IMR-90 (cell line): ENCODE data around the gene CAMTA2. TPM values are rescaled to one million over a fixed set of nuclear protein-coding genes. Genes with fewer than 3 reads are reported as not detected.

Experiments
- ATAC-seq: fragments of 200-7000 bp; cut with Tn5 transposase; 2 replicates; pipeline ENCODE4 v1.9.1; 2020; ENCODE audit warnings: low read depth, mild to moderate bottlenecking, moderate library complexity
- BruUV-seq: library from RNA; stranded (reverse); fragments of 400-500 nt; replicated peaks from 2 replicates; lab custom pipeline; 2021; lab: Mats Ljungman, UMichigan
- CTCF ChIA-PET: fragments of 300-600 bp; formaldehyde crosslinking; extraction: SDS; loops from one replicate; lab custom pipeline; 2021; ENCODE audit warnings: antibody characterized with exemption; lab: Yijun Ruan, JAX
- POLR2A ChIA-PET: fragments of 300-600 bp; sonication (Branson Sonifier 250); formaldehyde crosslinking; loops from one replicate; lab custom pipeline; 2022; ENCODE audit warnings: antibody characterized with exemption; ENCODE audit not compliant: unreplicated experiment; lab: Charles Lee
- DNase-seq: peaks from one replicate; pipeline ENCODE4 v3.0.0; 2013
- H2AFZ ChIP-seq: replicated peaks from 2 replicates; pipeline ENCODE3; 2013; ENCODE audit warnings: low read length, mild to moderate bottlenecking; ENCODE audit not compliant: poor library complexity
- H2AK5ac ChIP-seq: 2 replicates; pipeline ENCODE4 v1.6.1; 2013; ENCODE audit warnings: low read depth, low read length, inconsistent platforms
- H2AK9ac ChIP-seq: replicated peaks from 2 replicates; pipeline ENCODE3; 2013; ENCODE audit warnings: mild to moderate bottlenecking, low read depth, low read length, moderate library complexity; ENCODE audit not compliant: poor library complexity
- H2BK120ac ChIP-seq: 2 replicates; pipeline ENCODE4 v1.6.1; 2013; ENCODE audit warnings: low read depth, low read length, inconsistent platforms
- H2BK15ac ChIP-seq: 3 replicates; pipeline ENCODE4 v1.6.1; 2013; ENCODE audit warnings: low read depth, low read length, inconsistent platforms
- H2BK20ac ChIP-seq: 2 replicates; pipeline ENCODE4 v1.6.1; 2013; ENCODE audit warnings: low read depth, mild to moderate bottlenecking, inconsistent platforms, low read length, moderate library complexity
- H2BK5ac ChIP-seq: 2 replicates; pipeline ENCODE4 v1.6.1; 2013; ENCODE audit warnings: mild to moderate bottlenecking, low read depth, low read length, inconsistent platforms; ENCODE audit not compliant: poor library complexity, severe bottlenecking
- H3K14ac ChIP-seq: replicated peaks from 2 replicates; pipeline ENCODE4 v1.6.1; 2013; ENCODE audit warnings: low read depth, low read length, inconsistent platforms
- H3K18ac ChIP-seq: 2 replicates; pipeline ENCODE4 v1.6.1; 2013; ENCODE audit warnings: low read depth, low read length, control low read depth
- H3K23ac ChIP-seq: 2 replicates; pipeline ENCODE4 v1.6.1; 2013; ENCODE audit warnings: low read depth, low read length, inconsistent platforms
- H3K27ac ChIP-seq: 2 replicates; pipeline ENCODE4 v1.5.1; 2013; ENCODE audit warnings: mild to moderate bottlenecking, control low read depth, low read length; ENCODE audit not compliant: insufficient read depth
- H3K27me3 ChIP-seq: 2 replicates; pipeline ENCODE4 v1.6.1; 2013; ENCODE audit warnings: low read length; ENCODE audit not compliant: control insufficient read depth, insufficient read depth
- H3K36me3 ChIP-seq: 2 replicates; pipeline ENCODE4 v1.6.1; 2013; ENCODE audit warnings: low read length, mixed read lengths; ENCODE audit not compliant: control insufficient read depth, insufficient read depth
- H3K4ac ChIP-seq: 2 replicates; pipeline ENCODE4 v1.6.1; 2013; ENCODE audit warnings: low read depth, low read length, inconsistent platforms
- H3K4me1 ChIP-seq: 2 replicates; pipeline ENCODE4 v1.6.1; 2013; ENCODE audit warnings: low read length, mixed read lengths; ENCODE audit not compliant: control insufficient read depth, insufficient read depth
- H3K4me2 ChIP-seq: 2 replicates; pipeline ENCODE4 v1.6.1; 2013; ENCODE audit warnings: low read depth, mild to moderate bottlenecking, control low read depth, low read length, moderate library complexity
- H3K4me3 ChIP-seq: 2 replicates; pipeline ENCODE4 v1.5.1; 2013; ENCODE audit warnings: low read depth, mild to moderate bottlenecking, control low read depth, low read length, moderate library complexity; ENCODE audit not compliant: insufficient read depth
- H3K56ac ChIP-seq: 2 replicates; pipeline ENCODE4 v1.6.1; 2013; ENCODE audit warnings: low read length, inconsistent platforms; ENCODE audit not compliant: insufficient read depth; ENCODE audit errors: extremely low read depth
- H3K79me1 ChIP-seq, 2 experiments: 2 replicates each; pipeline ENCODE4 v1.6.1; 2013; ENCODE audit warnings: low read length in 2 of 2, inconsistent platforms in 1 of 2, low read depth in 1 of 2
- H3K9ac ChIP-seq: 2 replicates; pipeline ENCODE4 v1.6.1; 2013; ENCODE audit warnings: low read depth, low read length, control low read depth
- H3K9me1 ChIP-seq: 2 replicates; pipeline ENCODE4 v1.6.1; 2013; ENCODE audit warnings: low read length, inconsistent platforms; ENCODE audit not compliant: insufficient read depth
- H3K9me3 ChIP-seq: 2 replicates; pipeline ENCODE4 v1.6.1; 2013; ENCODE audit warnings: low read length; ENCODE audit not compliant: control insufficient read depth, insufficient read depth
- H4K20me1 ChIP-seq: 2 replicates; pipeline ENCODE4 v1.6.1; 2013; ENCODE audit warnings: low read length, inconsistent platforms; ENCODE audit not compliant: insufficient read depth
- H4K5ac ChIP-seq: 2 replicates; pipeline ENCODE4 v1.6.1; 2013; ENCODE audit warnings: mild to moderate bottlenecking, low read depth, low read length, control low read depth
- H4K8ac ChIP-seq, 2 experiments: 2 replicates each; pipeline ENCODE4 v1.6.1; 2013; ENCODE audit warnings: low read depth in 2 of 2, low read length in 2 of 2, control low read depth in 1 of 2, inconsistent platforms in 1 of 2
- H4K91ac ChIP-seq: 2 replicates; pipeline ENCODE4 v1.6.1; 2013; ENCODE audit warnings: low read depth, low read length, inconsistent platforms; ENCODE audit not compliant: insufficient read depth
- CEBPB ChIP-seq: IDR thresholded peaks from 2 replicates; pipeline ENCODE4 v1.6.1; 2012; ENCODE audit warnings: low read depth, low read length, improper control_type of control experiment
- MAFK ChIP-seq: IDR thresholded peaks from 2 replicates; pipeline ENCODE4 v1.6.1; 2012; ENCODE audit warnings: low read depth, low read length, improper control_type of control experiment
- MAZ ChIP-seq: IDR thresholded peaks from 2 replicates; pipeline ENCODE4 v1.6.1; 2012; ENCODE audit warnings: low read depth, mild to moderate bottlenecking, low read length, improper control_type of control experiment, moderate library complexity, borderline replicate concordance
- NFE2L2 ChIP-seq: fragments of 150-350 bp; IDR thresholded peaks from 2 replicates; pipeline ENCODE4 v1.6.1; 2016; ENCODE audit warnings: low read depth, mild to moderate bottlenecking, low read length
- POLR2A ChIP-seq: IDR thresholded peaks from 2 replicates; pipeline ENCODE4 v1.6.1; 2012; ENCODE audit warnings: mild to moderate bottlenecking, low read depth, low read length
- SMC3 ChIP-seq: fragments of 150-350 bp; IDR thresholded peaks from 2 replicates; pipeline ENCODE4 v1.6.1; 2016; ENCODE audit warnings: low read depth, mild to moderate bottlenecking, antibody characterized with exemption, low read length, moderate library complexity
- WGBS, 2 experiments: methylation state at CpG; one replicate each; pipeline versions ENCODE4 v1.1.5 to v1.1.7; 2013; ENCODE audit warnings: missing lambda C conversion rate in 2 of 2; ENCODE audit not compliant: insufficient read length in 1 of 2; ENCODE audit errors: extremely low coverage in 2 of 2; 5-methylcytosine and 5-hydroxymethylcytosine counted together
- dilution Hi-C: fragments of 300-500 bp; cut with HindIII; formaldehyde crosslinking; loops from one replicate; pipeline ENCODE4 v1.14.3; 2018; ENCODE audit warnings: low sequenced_read_pairs; ENCODE audit not compliant: unreplicated experiment
- in situ Hi-C: fragments of 300-500 bp; cut with MboI; formaldehyde crosslinking; loops from 3 replicates; pipeline ENCODE4 v1.14.3; 2019; ENCODE audit warnings: low sequenced_read_pairs, inconsistent platforms, mixed read lengths
- intact Hi-C: fragments of 100-400 bp; cut with micrococcal nuclease; formaldehyde crosslinking; loops from 2 replicates; pipeline ENCODE4 v1.10.0; 2022
- polyA plus RNA-seq, 3 experiments: library from polyadenylated mRNA; depleted of rRNA; stranded (reverse); fragments of >200 nt; gene quantifications; 2 replicates each; pipeline ENCODE4 v1.2.3, GENCODE V29; 2012; ENCODE audit warnings: low replicate concordance in 1 of 3
- total RNA-seq: library from RNA; depleted of rRNA; stranded (reverse); fragments of >200 nt; gene quantifications from 2 replicates; pipeline ENCODE4 v1.2.3, GENCODE V29; 2012
- TF ChIP-seq, protein P1 (sequence below): fragments of 150-350 bp; IDR thresholded peaks from 2 replicates; pipeline ENCODE4 v1.6.1; 2016; ENCODE audit warnings: low read depth, mild to moderate bottlenecking, low read length, moderate library complexity, borderline replicate concordance

The CAMTA2 gene
- total and polyA plus RNA-seq, 2 of the 4 experiments (the other 2 are of a cell fraction): 1.4 to 54.7 TPM

DNA sequence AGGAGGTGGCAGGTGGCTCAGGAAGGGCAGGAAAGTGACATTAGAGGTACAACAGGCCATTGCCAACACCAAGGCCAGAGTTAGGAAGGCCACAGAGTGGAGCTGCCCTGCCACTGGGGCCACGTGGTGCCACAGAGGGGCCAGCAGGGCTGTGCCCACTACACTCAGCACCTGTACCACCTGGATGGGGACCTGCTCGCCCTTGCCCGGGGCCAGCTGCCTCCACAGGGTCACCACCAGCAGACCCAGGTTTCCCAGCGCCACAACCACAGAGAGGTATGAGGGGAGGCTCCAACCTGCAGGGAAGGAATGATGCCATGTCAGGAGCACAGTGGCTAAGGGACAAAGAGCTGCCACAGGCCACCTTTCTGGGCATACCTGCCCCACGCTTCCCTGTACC, 46.6 kb upstream of the CAMTA2 start:
- no peak overlapping the region for H3K4me3 ChIP-seq
- H3K56ac ChIP-seq: no peak overlapping the region
- in situ Hi-C loops (no loop called here), dilution Hi-C loops (no loop called here), intact Hi-C loops (no loop called here)
- ChIA-PET CTCF (no interaction called here), POLR2A (no interaction called here)
- H3K4me1 ChIP-seq: no peaks in the 10 kb centered on the region
- no peak overlapping the region for H2BK5ac ChIP-seq
- H3K36me3 ChIP-seq: no peaks in the 10 kb centered on the region
- H2BK120ac ChIP-seq: no peak overlapping the region
- DNase-seq (no peak), ATAC-seq (no peak)
- H4K8ac ChIP-seq: no peak overlapping the region
- no peak overlapping the region for H3K18ac ChIP-seq
- H2AK9ac ChIP-seq: peak overlapping the region; percentile 42
- H3K79me1 ChIP-seq: no peaks in the 10 kb centered on the region
- no peak overlapping the region for H3K23ac ChIP-seq
- no peak overlapping the region for H3K4ac ChIP-seq
- H3K9ac ChIP-seq: no peak overlapping the region
- no peak overlapping the region for H2BK15ac ChIP-seq
- TF ChIP-seq MAFK (no peak), CEBPB (no peak), POLR2A (no peak), SMC3 (no peak), MAZ (no peak), NFE2L2 (no peak)
- TF ChIP-seq, protein P1, sequence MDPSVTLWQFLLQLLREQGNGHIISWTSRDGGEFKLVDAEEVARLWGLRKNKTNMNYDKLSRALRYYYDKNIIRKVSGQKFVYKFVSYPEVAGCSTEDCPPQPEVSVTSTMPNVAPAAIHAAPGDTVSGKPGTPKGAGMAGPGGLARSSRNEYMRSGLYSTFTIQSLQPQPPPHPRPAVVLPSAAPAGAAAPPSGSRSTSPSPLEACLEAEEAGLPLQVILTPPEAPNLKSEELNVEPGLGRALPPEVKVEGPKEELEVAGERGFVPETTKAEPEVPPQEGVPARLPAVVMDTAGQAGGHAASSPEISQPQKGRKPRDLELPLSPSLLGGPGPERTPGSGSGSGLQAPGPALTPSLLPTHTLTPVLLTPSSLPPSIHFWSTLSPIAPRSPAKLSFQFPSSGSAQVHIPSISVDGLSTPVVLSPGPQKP: no peak
- H2AFZ ChIP-seq: no peak overlapping the region
- no peak overlapping the region for H4K5ac ChIP-seq
- H3K9me3 ChIP-seq: no peaks in the 10 kb centered on the region
- H3K27me3 ChIP-seq: peaks cover 8% of the 10 kb centered on the region
- no peak overlapping the region for H2BK20ac ChIP-seq
- WGBS, 2 experiments: 71% methylated on average over 1 of the region's 5 CpGs; no CpG with 5 or more reads in 1 of the 2 experiments
- no peak overlapping the region for H2AK5ac ChIP-seq
- H4K91ac ChIP-seq: no peak overlapping the region
- H4K20me1 ChIP-seq: no peaks in the 10 kb centered on the region
- BruUV-seq: no TSS peak
- no peak overlapping the region for H3K27ac ChIP-seq
- no peak overlapping the region for H3K14ac ChIP-seq
- no peaks in the 10 kb centered on the region; the same call in 1 of the 2 replicates for H3K9me1 ChIP-seq
- H3K4me2 ChIP-seq: no peak overlapping the region
